Kidney capillary endothelial cell (primary cell): ENCODE results near the gene CCDC3.
"Not testable (repeated sequence)": the region's sequence is repeated elsewhere in the genome, so short reads cannot be mapped to it uniquely, and the experiment has no call there.

Experiments
- DNase-seq: peaks from one replicate; pipeline ENCODE4 v3.0.0-alpha.2; 2018; ENCODE audit warnings: low spot score

The CCDC3 gene

GRCh38 chr10:13000431-13000830 lies 1.1 kb downstream of the CCDC3 start:
- no peak for DNase-seq

- DNase-seq, result no peak
Measured at GRCh38 chr10:12999849-13000248, 1.7 kb downstream of the CCDC3 start.

GRCh38 chr10:12995425-12995861 lies 6.1 kb downstream of the CCDC3 start:
- no peak for DNase-seq

- no peak for DNase-seq
Measured at GRCh38 chr10:12993595-12993994, 7.9 kb downstream of the CCDC3 start.

GRCh38 chr10:12985347-12985746 lies 16.2 kb downstream of the CCDC3 start:
- no peak for DNase-seq

GRCh38 chr10:12984165-12984747 lies 17.3 kb downstream of the CCDC3 start:
- no peak for DNase-seq

GRCh38 chr10:12983568-12983967 lies 17.9 kb downstream of the CCDC3 start:
- DNase-seq, result not testable (repeated sequence)

GRCh38 chr10:12981570-12981969 lies 19.9 kb downstream of the CCDC3 start:
- no peak for DNase-seq

- DNase-seq, result no peak
Measured at GRCh38 chr10:12980713-12981306, 20.7 kb downstream of the CCDC3 start.

- DNase-seq, result no peak
Measured at GRCh38 chr10:12980102-12980661, 21.3 kb downstream of the CCDC3 start.

- DNase-seq, result no peak
Measured at GRCh38 chr10:12978891-12979290, 22.6 kb downstream of the CCDC3 start.

GRCh38 chr10:12975906-12976305 lies 25.6 kb downstream of the CCDC3 start:
- DNase-seq, result no peak

GRCh38 chr10:12975266-12975665 lies 26.2 kb downstream of the CCDC3 start:
- DNase-seq, result no peak

GRCh38 chr10:12974491-12975199 lies 26.9 kb downstream of the CCDC3 start:
- no peak for DNase-seq

GRCh38 chr10:12974078-12974477 lies 27.4 kb downstream of the CCDC3 start:
- no peak for DNase-seq

- no peak for DNase-seq
Measured at GRCh38 chr10:12973149-12973718, 28.3 kb downstream of the CCDC3 start.

- no peak for DNase-seq
Measured at GRCh38 chr10:12972146-12972545, 29.4 kb downstream of the CCDC3 start.

- no peak for DNase-seq
Measured at GRCh38 chr10:12971001-12971788, 30.3 kb downstream of the CCDC3 start.

GRCh38 chr10:12969951-12970350 lies 31.6 kb downstream of the CCDC3 start:
- DNase-seq, result no peak

- DNase-seq, result no peak
Measured at GRCh38 chr10:12966067-12966466, 35.4 kb downstream of the CCDC3 start.

GRCh38 chr10:12965571-12965970 lies 35.9 kb downstream of the CCDC3 start:
- no peak for DNase-seq

GRCh38 chr10:12962556-12962955 lies 39.0 kb downstream of the CCDC3 start:
- no peak for DNase-seq
